Lung (tissue), 12 donors: ENCODE measurements around the gene POLR2L. TPM values are rescaled to one million over a fixed set of nuclear protein-coding genes. Genes with fewer than 3 reads are reported as not detected.
A peak's percentile ranks its signal among the peaks of the same experiment; 100 is the strongest.

Experiments
- ATAC-seq: fragments of 200-7000 bp; cut with Tn5 transposase; one replicate; pipeline ENCODE4 v1.9.1; 2020; ENCODE audit warnings: moderate number of reproducible peaks; ENCODE audit not compliant: insufficient read depth, low FRiP score
- DNase-seq, 3 donors: peaks; one replicate each; pipeline ENCODE4 v3.0.0-alpha.2; 2013 to 2017
- H3K27ac ChIP-seq, 2 donors: one replicate each; pipeline ENCODE4 v1.5.1; 2013; ENCODE audit warnings: mild to moderate bottlenecking in 2 of 2, moderate library complexity in 2 of 2, control low read depth in 1 of 2, inconsistent platforms in 1 of 2, low read depth in 1 of 2, low read length in 1 of 2
- H3K27me3 ChIP-seq, 3 donors: one replicate each; pipeline ENCODE4 v1.5.1; 2013; ENCODE audit warnings: low read length in 2 of 3; ENCODE audit not compliant: control insufficient read depth in 3 of 3, insufficient read depth in 3 of 3
- H3K36me3 ChIP-seq, 4 donors: one replicate each; pipeline ENCODE4 v1.5.1; 2013; ENCODE audit warnings: low read length in 4 of 4, mild to moderate bottlenecking in 1 of 4, moderate library complexity in 1 of 4; ENCODE audit not compliant: control insufficient read depth in 4 of 4, insufficient read depth in 4 of 4
- H3K4me1 ChIP-seq, 5 donors: one replicate each; pipeline ENCODE4 v1.5.1; 2013; ENCODE audit warnings: low read length in 5 of 5, mild to moderate bottlenecking in 2 of 5, moderate library complexity in 1 of 5; ENCODE audit not compliant: control insufficient read depth in 5 of 5, insufficient read depth in 5 of 5
- H3K4me3 ChIP-seq: one replicate; pipeline ENCODE4 v1.5.1; 2013; ENCODE audit warnings: mild to moderate bottlenecking, control low read depth, moderate library complexity
- H3K9ac ChIP-seq, 2 donors: one replicate each; pipeline ENCODE4 v1.5.1; 2013; ENCODE audit warnings: low read length in 2 of 2, control low read depth in 1 of 2; ENCODE audit not compliant: insufficient read depth in 1 of 2
- H3K9me3 ChIP-seq, 4 donors: one replicate each; pipeline ENCODE4 v1.5.1; 2013; ENCODE audit warnings: low read length in 3 of 4, mild to moderate bottlenecking in 1 of 4, moderate library complexity in 1 of 4; ENCODE audit not compliant: control insufficient read depth in 4 of 4, insufficient read depth in 3 of 4
- CTCF ChIP-seq: IDR thresholded peaks from 2 replicates; pipeline ENCODE4 v1.5.1; 2012; ENCODE audit warnings: mild to moderate bottlenecking; ENCODE audit errors: control extremely low read depth, extremely low read depth
- WGBS, 2 donors: extraction: QIAGEN DNeasy Blood & Tissue Kit; methylation state at CpG; one replicate each; pipeline ENCODE4 v1.1.7; 2013; 5-methylcytosine and 5-hydroxymethylcytosine counted together
- polyA plus RNA-seq, 2 donors: library from polyadenylated mRNA; stranded (reverse); fragments of 200-250 nt; gene quantifications; one replicate each; pipeline ENCODE4 v1.2.1, GENCODE V29; 2013
- total RNA-seq, 2 donors: library from RNA; depleted of rRNA in 1 of 2; stranded (reverse); fragments of >200 nt in 1 of 2; gene quantifications; one replicate each; pipeline ENCODE4 v1.2.1, GENCODE V29; 2014 to 2021
- donor health status: control.
- donor health status: control.
- donor health status: Bipolar disorder and iron deficiency.
- donor health status: healthy.
- donor health status: DM: yes; HTN: yes; CAD: no.

The POLR2L gene
- total and polyA plus RNA-seq, 4 donors, result 144 to 183 (median 167) TPM

GRCh38 chr11:804599-804964, 37.7 kb downstream of the POLR2L start:
- no peak for TF ChIP-seq CTCF
- Histone ChIP-seq H3K9me3 (no peaks in the 10 kb centered on the region), H3K9ac (no peak overlapping the region), H3K27ac (peak overlapping the region; percentile 58 to 85), H3K4me1 (peaks cover 0 to 24% (median 10%) of the 10 kb centered on the region in 5 donors), H3K4me3 (peak overlapping the region; percentile 34), H3K36me3 (peaks cover 0 to 14% (median 5%) of the 10 kb centered on the region in 4 donors), H3K27me3 (no peaks in the 10 kb centered on the region)
- no peak for ATAC-seq
- no peak for DNase-seq
- WGBS, 2 donors, result 3 to 6% methylated on average over 18 of the region's 18 CpGs

GRCh38 chr11:803770-804598, 38.3 kb downstream of the POLR2L start:
- Histone ChIP-seq H3K27me3 (no peaks in the 10 kb centered on the region), H3K27ac (no peak overlapping the region), H3K9me3 (no peaks in the 10 kb centered on the region), H3K36me3 (peaks cover 0 to 16% (median 4%) of the 10 kb centered on the region in 4 donors), H3K4me3 (peak overlapping the region; percentile 34), H3K4me1 (peaks cover 0 to 24% (median 10%) of the 10 kb centered on the region in 5 donors), H3K9ac (no peak overlapping the region)
- WGBS, 2 donors, result 57% methylated on average over 21 to 26 of the region's 26 CpGs
- ATAC-seq (no peak), DNase-seq (no peak)
- TF ChIP-seq CTCF, result no peak

- no peak for ATAC-seq
- Histone ChIP-seq H3K36me3 (peaks cover 0 to 16% (median 3%) of the 10 kb centered on the region in 4 donors), H3K27me3 (no peaks in the 10 kb centered on the region), H3K4me1 (peaks cover 0 to 18% (median 10%) of the 10 kb centered on the region in 5 donors), H3K4me3 (no peak overlapping the region), H3K27ac (no peak overlapping the region), H3K9ac (no peak overlapping the region), H3K9me3 (no peaks in the 10 kb centered on the region)
- no peak for TF ChIP-seq CTCF
- WGBS, 2 donors, result 93 to 95% methylated on average over 8 of the region's 8 CpGs
- no peak for DNase-seq
Measured at GRCh38 chr11:803467-803742, 38.9 kb downstream of the POLR2L start.
